HG03432 (cell line): Measurements from ENCODE around the gene SNAPC2.
"Not testable (repeated sequence)": the region's sequence is repeated elsewhere in the genome, so short reads cannot be mapped to it uniquely, and the experiment has no call there.

ENCODE experiments used
- ATAC-seq: cut with Tn5 transposase; IDR thresholded peaks from one replicate; pipeline ENCODE4 v1.9.1; 2021; ENCODE audit warnings: mild to moderate bottlenecking, moderate library complexity; ENCODE audit not compliant: unreplicated experiment

Gene SNAPC2

DNA sequence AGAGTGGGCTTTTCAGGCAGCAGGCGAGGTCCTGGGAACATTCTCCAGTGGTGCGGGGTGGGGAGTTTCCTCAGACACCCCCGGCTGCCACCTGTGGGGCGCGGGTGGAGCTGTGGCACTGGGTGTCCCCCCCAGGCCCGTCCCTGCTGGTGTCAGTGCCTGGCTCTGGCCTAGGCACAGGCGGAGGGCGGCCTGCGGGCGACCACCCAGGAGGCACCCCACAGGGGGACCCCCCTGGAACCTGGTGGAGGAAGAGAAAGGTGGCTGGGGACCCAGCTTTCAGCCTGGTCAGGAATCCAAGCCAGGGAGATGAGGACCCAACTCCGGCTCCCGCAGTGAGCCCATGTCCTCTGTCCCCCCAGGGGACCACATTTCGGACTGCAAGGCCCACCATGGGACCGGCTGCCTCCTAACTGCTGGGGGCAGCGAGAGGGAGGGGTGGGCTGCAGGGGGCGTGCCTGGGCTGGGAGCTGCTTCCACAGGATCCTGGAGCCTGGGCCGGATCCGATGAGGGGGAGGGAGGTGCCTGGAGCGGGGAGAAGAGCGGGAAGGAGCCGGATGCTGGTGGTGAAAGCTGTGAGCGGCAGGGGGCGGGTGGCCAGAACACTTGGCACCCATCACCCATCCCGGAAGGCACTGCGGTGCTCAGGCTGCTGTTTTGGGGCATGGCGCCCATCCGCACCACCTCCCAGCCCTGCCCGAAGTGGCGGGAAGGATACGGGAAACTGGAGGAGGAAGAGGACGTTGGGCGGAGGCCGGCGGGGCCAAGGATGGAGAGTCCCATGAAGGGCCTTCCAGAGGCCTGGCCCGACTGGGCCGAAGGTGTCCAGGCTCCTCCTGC is 11.3 kb downstream of the SNAPC2 start:
- no peak for ATAC-seq

- ATAC-seq, result no peak
These were observed 12.3 kb downstream of the SNAPC2 start for GRCh38 chr19:7932276-7932929.

GRCh38 chr19:7932930-7933300 is 12.8 kb downstream of the SNAPC2 start:
- no peak for ATAC-seq

DNA sequence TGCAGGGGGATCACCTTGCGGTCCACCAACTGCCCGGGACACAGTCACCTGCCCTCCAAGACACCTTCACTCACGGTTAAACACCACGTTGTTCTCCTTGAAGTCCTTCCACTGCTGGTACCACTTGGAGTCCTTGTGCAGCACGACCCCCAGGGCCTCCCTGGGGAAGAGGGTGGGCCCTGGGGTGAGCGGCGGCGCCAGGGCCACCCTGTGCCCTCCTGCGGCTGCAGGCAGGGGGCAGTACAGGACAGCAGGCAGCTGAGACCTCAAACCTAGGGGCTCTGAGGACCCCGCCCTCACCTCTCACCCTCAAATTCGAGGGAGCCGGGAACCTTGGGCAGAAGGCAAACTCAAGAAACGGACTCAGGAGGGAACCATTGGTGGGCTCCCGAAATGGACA is 13.3 kb downstream of the SNAPC2 start:
- no peak for ATAC-seq

- ATAC-seq, result no peak
These were observed 13.9 kb downstream of the SNAPC2 start for GRCh38 chr19:7933828-7934725.

GRCh38 chr19:7934766-7935165 is 14.6 kb downstream of the SNAPC2 start:
- no peak for ATAC-seq

- no peak for ATAC-seq
These were observed 20.7 kb downstream of the SNAPC2 start for GRCh38 chr19:7940841-7941240.

- ATAC-seq, result no peak
These were observed 21.9 kb downstream of the SNAPC2 start for GRCh38 chr19:7941895-7942596.

DNA sequence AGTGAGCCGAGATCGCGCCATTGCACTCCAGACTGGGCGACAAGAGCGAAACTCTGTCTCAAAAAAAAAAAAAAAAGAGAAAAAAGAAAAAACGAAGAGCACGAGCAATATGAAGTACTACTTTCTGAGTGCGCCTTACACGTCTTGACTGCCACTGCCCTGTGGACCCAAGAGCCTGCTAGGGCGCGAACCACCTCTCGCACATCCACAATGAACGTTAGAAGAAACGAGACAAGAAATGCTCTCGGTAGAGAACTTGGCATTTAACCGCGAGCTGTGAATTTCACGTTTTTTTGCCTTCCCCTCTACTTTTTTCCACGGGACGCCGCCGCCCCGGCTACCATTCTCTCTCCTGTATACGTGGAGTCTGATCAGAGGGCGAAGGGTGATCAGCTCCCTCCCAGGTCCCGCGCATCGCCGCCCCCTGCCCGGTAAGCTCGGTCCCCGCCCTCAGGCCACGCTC is 22.9 kb downstream of the SNAPC2 start:
- peak; percentile 26 for ATAC-seq

- peak; percentile 91 for ATAC-seq
These were observed 23.5 kb downstream of the SNAPC2 start, which contains the start of gene TIMM44 for GRCh38 chr19:7943444-7944176. Gene TIMM44 (minus strand): TSS chr19:7943666. CDS start chr19:7943651, 15 bp downstream.

- peak; percentile 25 for ATAC-seq
These were observed 24.1 kb downstream of the SNAPC2 start for GRCh38 chr19:7944177-7944761.

GRCh38 chr19:7947939-7948338 is 27.8 kb downstream of the SNAPC2 start:
- no peak for ATAC-seq

DNA sequence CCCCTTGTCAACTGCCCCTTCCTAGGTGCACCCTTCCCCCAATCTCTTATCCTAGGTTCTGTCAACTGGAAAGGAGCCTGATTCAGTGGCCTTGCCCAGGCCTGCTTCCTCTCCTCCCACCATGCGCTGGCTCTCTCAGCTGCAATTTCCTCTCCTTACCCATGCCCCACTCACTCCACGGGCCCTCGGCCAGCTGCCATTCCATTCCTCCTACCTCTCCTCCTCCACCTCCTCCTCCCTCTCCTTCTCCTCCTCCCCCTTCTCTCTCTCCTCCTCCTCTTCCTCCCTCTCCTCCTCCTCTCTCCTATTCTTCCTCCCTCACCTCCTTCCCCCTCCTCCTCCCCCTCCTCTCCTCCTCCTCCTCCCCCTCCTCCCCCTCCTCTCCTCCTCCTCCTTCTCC is 32.9 kb downstream of the SNAPC2 start:
- no peak for ATAC-seq

- no peak for ATAC-seq
These were observed 33.4 kb downstream of the SNAPC2 start for GRCh38 chr19:7953576-7953975.

GRCh38 chr19:7955696-7956095 is 35.6 kb downstream of the SNAPC2 start:
- no peak for ATAC-seq

DNA sequence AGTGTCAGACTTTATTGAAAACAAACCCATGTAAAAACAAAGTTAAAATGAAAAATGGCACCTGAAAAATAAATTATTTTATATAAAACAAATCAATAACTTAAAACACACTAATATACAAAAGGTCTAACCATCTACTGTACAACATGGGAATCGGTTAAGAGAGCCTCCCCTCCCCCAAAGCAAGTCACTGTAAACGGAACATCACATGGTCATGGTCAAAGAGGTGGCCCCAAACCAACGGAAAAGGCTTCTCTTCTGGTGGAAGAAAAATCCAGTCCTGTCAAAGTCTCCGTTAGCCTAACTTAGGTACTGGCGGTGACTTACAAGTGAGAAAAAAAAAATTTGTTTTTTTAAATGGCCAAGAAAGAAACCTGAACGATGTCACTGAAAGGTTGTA is 39.1 kb downstream of the SNAPC2 start:
- no peak for ATAC-seq

DNA sequence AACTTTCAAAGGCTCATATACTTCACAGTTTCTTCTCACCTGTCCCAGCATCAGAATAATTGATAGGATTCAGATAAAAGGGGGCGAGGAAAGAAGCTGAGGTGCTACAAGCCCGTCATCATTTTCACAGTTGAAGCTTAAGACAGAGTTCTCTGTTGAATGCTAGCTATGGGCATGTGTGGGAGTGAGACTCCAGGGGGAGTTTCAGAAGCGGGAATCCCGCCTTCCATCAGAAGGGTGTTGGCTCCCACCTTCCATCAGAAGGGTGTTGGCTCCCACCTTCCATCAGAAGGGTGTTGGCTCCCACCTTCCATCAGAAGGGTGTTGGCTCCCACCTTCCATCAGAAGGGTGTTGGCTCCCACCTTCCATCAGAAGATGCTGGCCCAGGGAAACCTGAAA is 40.9 kb downstream of the SNAPC2 start:
- ATAC-seq, result not testable (repeated sequence)

- no peak for ATAC-seq
These were observed 41.9 kb downstream of the SNAPC2 start for GRCh38 chr19:7961920-7962626.
